HepG2 (cell line): ENCODE measurements around the gene WARS2. TPM values are rescaled to one million over a fixed set of nuclear protein-coding genes. Genes with fewer than 3 reads are reported as not detected.

Experiments used
- GFI1 ChIP-seq: sonication (generic); formaldehyde crosslinking; IDR thresholded peaks from 2 replicates; pipeline ENCODE4 v1.5.0; 2020; ENCODE audit warnings: missing genetic modification reagents, mild to moderate bottlenecking, borderline replicate concordance
- HDAC1 ChIP-seq: sonication (generic); formaldehyde crosslinking; IDR thresholded peaks from 2 replicates; pipeline ENCODE4 v1.5.1; 2020; ENCODE audit warnings: mild to moderate bottlenecking, missing genetic modification reagents
- HMG20A ChIP-seq: IDR thresholded peaks from 2 replicates; pipeline ENCODE4 v1.6.1; 2016; ENCODE audit warnings: borderline replicate concordance
- LCORL ChIP-seq, 2 experiments: fragments of 450-650 bp in 1 of 2; sonication (generic) in 1 of 2; formaldehyde crosslinking in 1 of 2; IDR thresholded peaks; 2 replicates each; pipeline versions ENCODE4 v1.5.0 to v1.6.1; 2017 to 2020; ENCODE audit warnings: antibody characterized with exemption in 1 of 2, missing genetic modification reagents in 1 of 2
- MTF1 ChIP-seq: sonication (generic); formaldehyde crosslinking; IDR thresholded peaks from 2 replicates; pipeline ENCODE4 v1.5.0; 2020; ENCODE audit warnings: missing genetic modification reagents
- PHF20 ChIP-seq: sonication (generic); formaldehyde crosslinking; IDR thresholded peaks from 2 replicates; pipeline ENCODE4 v1.5.0; 2020; ENCODE audit warnings: mild to moderate bottlenecking, missing genetic modification reagents
- RBFOX2 ChIP-seq: fragments of 200-400 bp; formaldehyde crosslinking; IDR thresholded peaks from 2 replicates; pipeline ENCODE4 v1.6.1; 2017; ENCODE audit warnings: low read depth, mild to moderate bottlenecking, low read length
- SRSF9 ChIP-seq: fragments of 200-400 bp; formaldehyde crosslinking; IDR thresholded peaks from 2 replicates; pipeline ENCODE4 v1.6.1; 2018; ENCODE audit warnings: borderline replicate concordance, mild to moderate bottlenecking, low read depth, low read length; ENCODE audit not compliant: insufficient read depth, poor library complexity, severe bottlenecking
- YEATS4 ChIP-seq: sonication (generic); formaldehyde crosslinking; IDR thresholded peaks from 2 replicates; pipeline ENCODE4 v1.4.0; 2020; ENCODE audit warnings: missing genetic modification reagents, borderline replicate concordance
- ZBTB21 ChIP-seq: sonication (generic); formaldehyde crosslinking; IDR thresholded peaks from 2 replicates; pipeline ENCODE4 v1.4.0; 2020; ENCODE audit warnings: missing genetic modification reagents
- polyA plus RNA-seq, 8 experiments: library from polyadenylated mRNA; depleted of rRNA in 3 of 8; stranded (reverse) in 7 of 8; unstranded in 1 of 8; fragments of >200 nt; fragmentation: Illumina TruSeq in 4 of 8; extraction: Trizol in 4 of 8; gene quantifications; 2 replicates each; pipeline versions ENCODE4 v1.2.1 to v1.2.3, GENCODE V29; 2011 to 2016; ENCODE audit warnings: low read depth in 4 of 8, missing spikeins in 1 of 8, mixed read lengths in 1 of 8; ENCODE audit not compliant: insufficient read depth in 1 of 8
- total RNA-seq, 5 experiments: library from RNA; depleted of rRNA; stranded (reverse); fragments of >200 nt; fragmentation: Illumina TruSeq; extraction: Trizol; gene quantifications; 2 replicates each; pipeline ENCODE4 v1.2.3, GENCODE V29; 2016; ENCODE audit warnings: low read depth in 1 of 5
- TF ChIP-seq, protein P1 (sequence below): sonication (generic); formaldehyde crosslinking; IDR thresholded peaks from 2 replicates; pipeline ENCODE4 v1.4.0; 2020; ENCODE audit warnings: missing genetic modification reagents, borderline replicate concordance
- TF ChIP-seq, protein P2 (sequence below): sonication (generic); formaldehyde crosslinking; IDR thresholded peaks from 2 replicates; pipeline ENCODE4 v1.5.1; 2020; ENCODE audit warnings: mild to moderate bottlenecking, moderate library complexity, missing genetic modification reagents
- TF ChIP-seq, protein P3 (sequence below): sonication (generic); formaldehyde crosslinking; IDR thresholded peaks from 2 replicates; pipeline ENCODE4 v1.8.1; 2022; ENCODE audit warnings: low read depth, mild to moderate bottlenecking, missing genetic modification reagents
- TF ChIP-seq, protein P4 (sequence below): sonication (generic); formaldehyde crosslinking; IDR thresholded peaks from 2 replicates; pipeline ENCODE4 v1.4.0; 2020; ENCODE audit warnings: missing genetic modification reagents, borderline replicate concordance

Gene WARS2
- total and polyA plus RNA-seq, 2 of the 13 experiments (the other 11 are each of a cell fraction or from before 2014, with no cell fraction given) = 12.4 to 18.8 TPM

DNA sequence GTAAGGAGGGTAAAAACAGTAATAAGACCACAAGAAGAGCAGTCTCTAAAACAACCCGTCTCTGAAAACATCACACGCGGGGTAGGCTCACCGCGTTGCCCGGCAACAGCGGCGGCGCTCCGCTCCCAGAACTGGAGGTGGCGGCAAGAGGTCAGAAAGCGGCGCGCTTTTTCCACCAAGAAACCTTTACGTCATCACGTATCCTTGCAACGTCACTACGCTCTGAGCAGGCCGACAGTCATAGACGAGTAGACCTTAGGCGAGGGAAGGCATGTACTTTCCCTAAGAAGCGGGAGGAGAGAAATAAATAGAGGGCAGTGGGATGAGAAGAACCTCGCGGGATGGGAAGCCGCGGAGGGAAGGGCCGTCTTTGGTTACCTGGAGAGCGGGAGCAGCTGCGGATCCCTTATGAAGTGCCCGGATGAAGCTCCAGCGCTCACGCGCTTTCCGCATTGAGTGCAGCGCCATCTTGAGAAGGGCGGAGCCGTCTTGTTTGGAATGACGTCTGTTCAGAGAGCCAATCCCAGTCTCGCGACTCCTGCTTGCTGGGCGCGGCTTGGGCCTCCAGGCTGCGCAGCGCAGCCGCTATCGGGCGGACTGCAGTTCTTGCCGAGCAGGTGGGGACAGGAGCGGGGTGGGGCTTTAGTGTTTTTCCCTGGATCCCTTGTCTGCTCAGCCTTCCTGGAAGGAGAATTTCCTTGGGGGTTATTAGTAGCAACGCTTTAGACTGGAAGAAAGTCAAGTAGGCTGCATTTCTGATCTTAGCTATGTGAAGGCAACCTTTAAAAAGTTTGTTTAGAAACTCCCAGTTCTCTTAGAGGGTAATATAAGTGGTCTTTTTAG lies at the start of gene WARS2 (continued):
- TF ChIP-seq, protein P1, sequence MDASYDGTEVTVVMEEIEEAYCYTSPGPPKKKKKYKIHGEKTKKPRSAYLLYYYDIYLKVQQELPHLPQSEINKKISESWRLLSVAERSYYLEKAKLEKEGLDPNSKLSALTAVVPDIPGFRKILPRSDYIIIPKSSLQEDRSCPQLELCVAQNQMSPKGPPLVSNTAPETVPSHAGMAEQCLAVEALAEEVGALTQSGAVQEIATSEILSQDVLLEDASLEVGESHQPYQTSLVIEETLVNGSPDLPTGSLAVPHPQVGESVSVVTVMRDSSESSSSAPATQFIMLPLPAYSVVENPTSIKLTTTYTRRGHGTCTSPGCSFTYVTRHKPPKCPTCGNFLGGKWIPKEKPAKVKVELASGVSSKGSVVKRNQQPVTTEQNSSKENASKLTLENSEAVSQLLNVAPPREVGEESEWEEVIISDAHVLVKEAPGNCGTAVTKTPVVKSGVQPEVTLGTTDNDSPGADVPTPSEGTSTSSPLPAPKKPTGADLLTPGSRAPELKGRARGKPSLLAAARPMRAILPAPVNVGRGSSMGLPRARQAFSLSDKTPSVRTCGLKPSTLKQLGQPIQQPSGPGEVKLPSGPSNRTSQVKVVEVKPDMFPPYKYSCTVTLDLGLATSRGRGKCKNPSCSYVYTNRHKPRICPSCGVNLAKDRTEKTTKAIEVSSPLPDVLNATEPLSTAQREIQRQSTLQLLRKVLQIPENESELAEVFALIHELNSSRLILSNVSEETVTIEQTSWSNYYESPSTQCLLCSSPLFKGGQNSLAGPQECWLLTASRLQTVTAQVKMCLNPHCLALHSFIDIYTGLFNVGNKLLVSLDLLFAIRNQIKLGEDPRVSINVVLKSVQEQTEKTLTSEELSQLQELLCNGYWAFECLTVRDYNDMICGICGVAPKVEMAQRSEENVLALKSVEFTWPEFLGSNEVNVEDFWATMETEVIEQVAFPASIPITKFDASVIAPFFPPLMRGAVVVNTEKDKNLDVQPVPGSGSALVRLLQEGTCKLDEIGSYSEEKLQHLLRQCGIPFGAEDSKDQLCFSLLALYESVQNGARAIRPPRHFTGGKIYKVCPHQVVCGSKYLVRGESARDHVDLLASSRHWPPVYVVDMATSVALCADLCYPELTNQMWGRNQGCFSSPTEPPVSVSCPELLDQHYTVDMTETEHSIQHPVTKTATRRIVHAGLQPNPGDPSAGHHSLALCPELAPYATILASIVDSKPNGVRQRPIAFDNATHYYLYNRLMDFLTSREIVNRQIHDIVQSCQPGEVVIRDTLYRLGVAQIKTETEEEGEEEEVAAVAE (CRISPR knock-in tag) = peak; percentile 42; the same call in 1 of the 2 replicates
- 0 out of 2 replicates have a peak, but pooled peaks have one; percentile 33 for TF ChIP-seq YEATS4 (CRISPR knock-in tag)
- no peak for TF ChIP-seq MTF1 (CRISPR knock-in tag)
- TF ChIP-seq HDAC1 = peak; percentile 56; the same call in 1 of the 2 replicates
- no peak for TF ChIP-seq LCORL (IDR thresholded peaks at IDR 0.05)
- TF ChIP-seq LCORL (CRISPR knock-in tag; IDR thresholded peaks at IDR 0.05) = peak; percentile 53; the same call in 1 of the 2 replicates
- TF ChIP-seq HMG20A (CRISPR knock-in tag) = no peak
- TF ChIP-seq, protein P2, sequence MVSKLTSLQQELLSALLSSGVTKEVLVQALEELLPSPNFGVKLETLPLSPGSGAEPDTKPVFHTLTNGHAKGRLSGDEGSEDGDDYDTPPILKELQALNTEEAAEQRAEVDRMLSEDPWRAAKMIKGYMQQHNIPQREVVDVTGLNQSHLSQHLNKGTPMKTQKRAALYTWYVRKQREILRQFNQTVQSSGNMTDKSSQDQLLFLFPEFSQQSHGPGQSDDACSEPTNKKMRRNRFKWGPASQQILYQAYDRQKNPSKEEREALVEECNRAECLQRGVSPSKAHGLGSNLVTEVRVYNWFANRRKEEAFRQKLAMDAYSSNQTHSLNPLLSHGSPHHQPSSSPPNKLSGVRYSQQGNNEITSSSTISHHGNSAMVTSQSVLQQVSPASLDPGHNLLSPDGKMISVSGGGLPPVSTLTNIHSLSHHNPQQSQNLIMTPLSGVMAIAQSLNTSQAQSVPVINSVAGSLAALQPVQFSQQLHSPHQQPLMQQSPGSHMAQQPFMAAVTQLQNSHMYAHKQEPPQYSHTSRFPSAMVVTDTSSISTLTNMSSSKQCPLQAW (CRISPR knock-in tag) = peak; percentile 54
- TF ChIP-seq, protein P3, sequence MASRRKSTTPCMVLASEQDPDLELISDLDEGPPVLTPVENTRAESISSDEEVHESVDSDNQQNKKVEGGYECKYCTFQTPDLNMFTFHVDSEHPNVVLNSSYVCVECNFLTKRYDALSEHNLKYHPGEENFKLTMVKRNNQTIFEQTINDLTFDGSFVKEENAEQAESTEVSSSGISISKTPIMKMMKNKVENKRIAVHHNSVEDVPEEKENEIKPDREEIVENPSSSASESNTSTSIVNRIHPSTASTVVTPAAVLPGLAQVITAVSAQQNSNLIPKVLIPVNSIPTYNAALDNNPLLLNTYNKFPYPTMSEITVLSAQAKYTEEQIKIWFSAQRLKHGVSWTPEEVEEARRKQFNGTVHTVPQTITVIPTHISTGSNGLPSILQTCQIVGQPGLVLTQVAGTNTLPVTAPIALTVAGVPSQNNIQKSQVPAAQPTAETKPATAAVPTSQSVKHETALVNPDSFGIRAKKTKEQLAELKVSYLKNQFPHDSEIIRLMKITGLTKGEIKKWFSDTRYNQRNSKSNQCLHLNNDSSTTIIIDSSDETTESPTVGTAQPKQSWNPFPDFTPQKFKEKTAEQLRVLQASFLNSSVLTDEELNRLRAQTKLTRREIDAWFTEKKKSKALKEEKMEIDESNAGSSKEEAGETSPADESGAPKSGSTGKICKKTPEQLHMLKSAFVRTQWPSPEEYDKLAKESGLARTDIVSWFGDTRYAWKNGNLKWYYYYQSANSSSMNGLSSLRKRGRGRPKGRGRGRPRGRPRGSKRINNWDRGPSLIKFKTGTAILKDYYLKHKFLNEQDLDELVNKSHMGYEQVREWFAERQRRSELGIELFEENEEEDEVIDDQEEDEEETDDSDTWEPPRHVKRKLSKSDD (CRISPR knock-in tag) = peak; percentile 96
- no peak for TF ChIP-seq SRSF9
- TF ChIP-seq ZBTB21 (CRISPR knock-in tag) = peak; percentile 97
- no peak for TF ChIP-seq GFI1 (CRISPR knock-in tag)
- TF ChIP-seq PHF20 (CRISPR knock-in tag) = peak; percentile 78
- TF ChIP-seq, protein P4, sequence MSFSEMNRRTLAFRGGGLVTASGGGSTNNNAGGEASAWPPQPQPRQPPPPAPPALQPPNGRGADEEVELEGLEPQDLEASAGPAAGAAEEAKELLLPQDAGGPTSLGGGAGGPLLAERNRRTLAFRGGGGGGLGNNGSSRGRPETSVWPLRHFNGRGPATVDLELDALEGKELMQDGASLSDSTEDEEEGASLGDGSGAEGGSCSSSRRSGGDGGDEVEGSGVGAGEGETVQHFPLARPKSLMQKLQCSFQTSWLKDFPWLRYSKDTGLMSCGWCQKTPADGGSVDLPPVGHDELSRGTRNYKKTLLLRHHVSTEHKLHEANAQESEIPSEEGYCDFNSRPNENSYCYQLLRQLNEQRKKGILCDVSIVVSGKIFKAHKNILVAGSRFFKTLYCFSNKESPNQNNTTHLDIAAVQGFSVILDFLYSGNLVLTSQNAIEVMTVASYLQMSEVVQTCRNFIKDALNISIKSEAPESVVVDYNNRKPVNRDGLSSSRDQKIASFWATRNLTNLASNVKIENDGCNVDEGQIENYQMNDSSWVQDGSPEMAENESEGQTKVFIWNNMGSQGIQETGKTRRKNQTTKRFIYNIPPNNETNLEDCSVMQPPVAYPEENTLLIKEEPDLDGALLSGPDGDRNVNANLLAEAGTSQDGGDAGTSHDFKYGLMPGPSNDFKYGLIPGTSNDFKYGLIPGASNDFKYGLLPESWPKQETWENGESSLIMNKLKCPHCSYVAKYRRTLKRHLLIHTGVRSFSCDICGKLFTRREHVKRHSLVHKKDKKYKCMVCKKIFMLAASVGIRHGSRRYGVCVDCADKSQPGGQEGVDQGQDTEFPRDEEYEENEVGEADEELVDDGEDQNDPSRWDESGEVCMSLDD (CRISPR knock-in tag) = no peak
- TF ChIP-seq RBFOX2 = peak; percentile 88
